Kidney epithelial cell (primary cell): Measurements from ENCODE around the gene LARP4. TPM values are rescaled to one million over a fixed set of nuclear protein-coding genes. Genes with fewer than 3 reads are reported as not detected.
"Not testable (repeated sequence)": the region's sequence is repeated elsewhere in the genome, so short reads cannot be mapped to it uniquely, and the experiment has no call there.

Source experiments
- DNase-seq: peaks from one replicate; pipeline ENCODE4 v3.0.0-alpha.2; 2010; ENCODE audit warnings: low read depth
- H3K27me3 ChIP-seq: 2 replicates; pipeline ENCODE4 v1.6.0; 2011; ENCODE audit warnings: low read length; ENCODE audit not compliant: control insufficient read depth, insufficient read depth
- H3K36me3 ChIP-seq: 2 replicates; pipeline ENCODE4 v1.5.1; 2011; ENCODE audit warnings: low read length; ENCODE audit not compliant: control insufficient read depth, insufficient read depth
- H3K4me3 ChIP-seq: 2 replicates; pipeline ENCODE4 v1.5.1; 2011; ENCODE audit warnings: low read depth, mild to moderate bottlenecking, control low read depth, low read length
- total RNA-seq: library from RNA; depleted of rRNA; stranded (reverse); fragments of >200 nt; gene quantifications from 2 replicates; pipeline ENCODE4 v1.2.3, GENCODE V29; 2015
- TF ChIP-seq, protein P1 (sequence below): IDR thresholded peaks from 2 replicates; pipeline ENCODE4 v1.5.1; 2011; ENCODE audit warnings: mild to moderate bottlenecking, moderate library complexity, low read length, control low read depth, inconsistent platforms; ENCODE audit not compliant: insufficient read depth, poor library complexity, severe bottlenecking

The LARP4 gene
- total RNA-seq, 1 donor from 2014 or later = 23.5 TPM

GRCh38 chr12:50355365-50355764, 45.3 kb upstream of the LARP4 start:
- TF ChIP-seq, protein P1, sequence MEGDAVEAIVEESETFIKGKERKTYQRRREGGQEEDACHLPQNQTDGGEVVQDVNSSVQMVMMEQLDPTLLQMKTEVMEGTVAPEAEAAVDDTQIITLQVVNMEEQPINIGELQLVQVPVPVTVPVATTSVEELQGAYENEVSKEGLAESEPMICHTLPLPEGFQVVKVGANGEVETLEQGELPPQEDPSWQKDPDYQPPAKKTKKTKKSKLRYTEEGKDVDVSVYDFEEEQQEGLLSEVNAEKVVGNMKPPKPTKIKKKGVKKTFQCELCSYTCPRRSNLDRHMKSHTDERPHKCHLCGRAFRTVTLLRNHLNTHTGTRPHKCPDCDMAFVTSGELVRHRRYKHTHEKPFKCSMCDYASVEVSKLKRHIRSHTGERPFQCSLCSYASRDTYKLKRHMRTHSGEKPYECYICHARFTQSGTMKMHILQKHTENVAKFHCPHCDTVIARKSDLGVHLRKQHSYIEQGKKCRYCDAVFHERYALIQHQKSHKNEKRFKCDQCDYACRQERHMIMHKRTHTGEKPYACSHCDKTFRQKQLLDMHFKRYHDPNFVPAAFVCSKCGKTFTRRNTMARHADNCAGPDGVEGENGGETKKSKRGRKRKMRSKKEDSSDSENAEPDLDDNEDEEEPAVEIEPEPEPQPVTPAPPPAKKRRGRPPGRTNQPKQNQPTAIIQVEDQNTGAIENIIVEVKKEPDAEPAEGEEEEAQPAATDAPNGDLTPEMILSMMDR = no peak
- H3K36me3 ChIP-seq = no peaks in the 10 kb centered on the region
- no peak for DNase-seq
- H3K27me3 ChIP-seq = no peaks in the 10 kb centered on the region
- H3K4me3 ChIP-seq = no peak overlapping the region

GRCh38 chr12:50362671-50363070, 38.0 kb upstream of the LARP4 start:
- Histone ChIP-seq H3K4me3 (no peak overlapping the region), H3K36me3 (no peaks in the 10 kb centered on the region), H3K27me3 (no peaks in the 10 kb centered on the region)
- TF ChIP-seq, protein P1 = no peak
- DNase-seq = no peak

DNA sequence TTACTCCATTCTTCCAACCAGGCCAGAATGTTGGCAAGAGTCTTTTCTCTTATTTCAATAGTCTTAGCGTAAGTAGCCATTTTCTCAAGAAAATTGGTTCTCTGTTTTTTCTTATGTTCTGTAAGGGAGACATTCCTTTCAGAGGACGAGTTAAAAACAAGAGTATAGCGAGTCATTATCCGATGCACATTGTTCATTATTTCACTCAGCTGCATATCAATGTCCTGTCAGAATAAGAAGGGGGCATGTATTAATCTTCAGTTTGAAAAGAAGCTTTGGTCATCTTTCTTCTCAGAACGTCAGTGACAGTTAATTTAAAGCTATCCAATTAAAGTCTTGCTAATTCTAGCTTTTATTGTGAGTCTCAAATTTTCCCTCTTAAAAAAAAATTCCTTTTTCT, 37.5 kb upstream of the LARP4 start:
- H3K27me3 ChIP-seq = no peaks in the 10 kb centered on the region
- TF ChIP-seq, protein P1 = no peak
- H3K36me3 ChIP-seq = no peaks in the 10 kb centered on the region
- DNase-seq = no peak
- H3K4me3 ChIP-seq = no peak overlapping the region

- no peak overlapping the region for H3K4me3 ChIP-seq
- TF ChIP-seq, protein P1 = no peak
- no peak for DNase-seq
These were observed 34.8 kb upstream of the LARP4 start for GRCh38 chr12:50365709-50366406.

GRCh38 chr12:50370672-50371071, 30.0 kb upstream of the LARP4 start:
- not testable (repeated sequence) for H3K36me3 ChIP-seq, H3K4me3 ChIP-seq, DNase-seq, H3K27me3 ChIP-seq

More at GRCh38 chr12:50365709-50366406, 34.8 kb upstream of the LARP4 start:
- H3K27me3 ChIP-seq = no peaks in the 10 kb centered on the region
- no peaks in the 10 kb centered on the region for H3K36me3 ChIP-seq

DNA sequence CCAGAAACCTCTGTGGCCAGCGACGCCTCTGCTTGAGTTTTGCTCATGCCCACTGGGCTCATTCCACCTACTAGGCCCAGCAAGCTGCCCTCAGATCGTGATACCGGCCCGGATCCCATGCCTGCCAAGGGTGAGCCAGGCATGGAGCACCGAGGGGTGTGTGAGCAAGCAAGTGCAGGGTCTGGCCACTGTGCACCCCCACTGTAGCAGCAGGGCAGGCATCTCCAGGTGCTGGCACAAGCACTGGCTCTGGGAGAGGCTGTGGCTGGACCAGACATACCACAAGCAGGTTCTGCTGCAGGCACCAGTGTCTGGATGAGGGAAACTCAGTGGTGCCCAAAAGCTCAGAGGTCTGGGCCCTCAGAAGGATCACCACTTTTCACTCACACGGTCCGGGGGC, 24.9 kb upstream of the LARP4 start:
- DNase-seq = no peak
- TF ChIP-seq, protein P1 = no peak
- no peak overlapping the region for H3K4me3 ChIP-seq
- no peaks in the 10 kb centered on the region for H3K36me3 ChIP-seq
- no peaks in the 10 kb centered on the region for H3K27me3 ChIP-seq
